Testis (tissue), 3 donors: ENCODE data around the gene POLD2. TPM values are rescaled to one million over a fixed set of nuclear protein-coding genes. Genes with fewer than 3 reads are reported as not detected.

Experiments
- DNase-seq: peaks from one replicate; pipeline ENCODE4 v3.0.0-alpha.2; 2019
- H3K27ac ChIP-seq, 2 donors: fragments of 200-600 bp; sonication (generic); one replicate each; pipeline ENCODE4 v1.5.1; 2019
- H3K27me3 ChIP-seq: fragments of 200-600 bp; sonication (generic); one replicate; pipeline ENCODE4 v1.5.1; 2019
- H3K36me3 ChIP-seq: fragments of 200-600 bp; sonication (generic); one replicate; pipeline ENCODE4 v1.5.1; 2017; ENCODE audit warnings: low read depth; ENCODE audit errors: missing control alignments
- H3K4me1 ChIP-seq: fragments of 200-600 bp; sonication (generic); one replicate; pipeline ENCODE4 v1.5.1; 2019
- H3K4me3 ChIP-seq, 2 donors: fragments of 200-600 bp; sonication (generic); one replicate each; pipeline ENCODE4 v1.5.1; 2017 to 2019
- H3K9me3 ChIP-seq: fragments of 200-600 bp; sonication (generic); one replicate; pipeline ENCODE4 v1.5.1; 2017
- POLR2A ChIP-seq: fragments of 450-650 bp; IDR thresholded peaks from one replicate; pipeline ENCODE4 v1.6.1; 2017; ENCODE audit warnings: antibody characterized with exemption, mild to moderate bottlenecking, moderate library complexity
- WGBS, 2 donors: methylation state at CpG; one replicate each; pipeline ENCODE4 v1.1.5; 2018; 5-methylcytosine and 5-hydroxymethylcytosine counted together
- intact Hi-C: fragments of 100-400 bp; cut with DNase I; formaldehyde crosslinking; loops from one replicate; pipeline ENCODE4 v1.15.1; 2023; ENCODE audit warnings: low total_unique reads
- polyA plus RNA-seq: library from polyadenylated mRNA; stranded (reverse); fragments of 350-450 nt; fragmentation: Illumina TruSeq; extraction: RNeasy Lipid Tissue Mini Kit (QIAGEN cat#74804); gene quantifications from one replicate; pipeline ENCODE4 v1.2.3, GENCODE V29; 2014; ENCODE audit warnings: low read depth, low replicate concordance; ENCODE audit not compliant: insufficient read depth
- total RNA-seq, 2 donors: library from RNA; depleted of rRNA; stranded (reverse); fragments of >200 nt; gene quantifications; one replicate each; pipeline ENCODE4 v1.2.3, GENCODE V29; 2016
- TF ChIP-seq, protein P1 (sequence below), 3 experiments: fragments of 450-650 bp in 2 of 3; fragments of 200-600 bp in 1 of 3; sonication (generic) in 1 of 3; IDR thresholded peaks; one replicate each; pipeline ENCODE4 v1.5.1; 2016 to 2019; ENCODE audit warnings: antibody characterized with exemption in 3 of 3, mild to moderate bottlenecking in 2 of 3, moderate library complexity in 1 of 3

The POLD2 gene
- total and polyA plus RNA-seq, 3 donors from 2014 or later: 59.4 to 117 (median 61.9) TPM

DNA sequence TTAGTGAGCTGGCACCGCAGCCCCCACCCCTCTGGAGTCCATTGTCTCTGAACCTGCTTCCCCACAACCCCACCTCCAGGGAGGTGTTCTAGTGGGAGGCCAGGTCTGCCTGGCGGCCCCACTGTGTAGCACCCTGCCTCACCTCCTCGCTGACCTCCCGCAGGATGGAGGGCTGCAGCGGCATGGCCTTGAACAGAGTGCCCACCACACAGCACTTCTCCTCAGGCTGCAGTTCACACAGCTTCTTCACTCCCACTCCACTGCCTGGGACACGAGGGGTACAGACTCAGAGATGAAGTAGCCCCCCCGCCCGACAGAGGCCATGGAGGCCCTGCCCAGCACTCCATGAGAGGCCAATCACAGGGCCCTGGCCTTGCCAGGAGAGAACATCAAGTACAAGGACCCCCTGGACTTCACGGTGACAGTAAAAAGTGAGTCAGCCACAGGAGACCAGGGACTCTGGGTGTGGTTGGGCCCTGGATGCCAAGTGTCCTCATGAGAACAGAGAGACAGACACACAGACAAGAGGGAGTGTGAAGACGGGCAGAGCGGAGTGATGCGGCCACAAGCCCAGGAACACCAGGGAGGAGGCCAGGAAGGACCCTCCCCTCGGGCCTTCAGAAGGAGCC, 5.4 kb downstream of the POLD2 start:
- intact Hi-C loops: no loop called here
- no peak for DNase-seq
- no peaks in the 10 kb centered on the region for H3K9me3 ChIP-seq
- no peaks in the 10 kb centered on the region for H3K27me3 ChIP-seq
- H3K4me1 ChIP-seq: peaks cover 8% of the 10 kb centered on the region
- no peaks in the 10 kb centered on the region for H3K36me3 ChIP-seq
- H3K27ac ChIP-seq: no peak overlapping the region
- 81 to 89% methylated on average over 7 to 13 of the region's 13 CpGs for WGBS, 2 donors
- TF ChIP-seq, protein P1, sequence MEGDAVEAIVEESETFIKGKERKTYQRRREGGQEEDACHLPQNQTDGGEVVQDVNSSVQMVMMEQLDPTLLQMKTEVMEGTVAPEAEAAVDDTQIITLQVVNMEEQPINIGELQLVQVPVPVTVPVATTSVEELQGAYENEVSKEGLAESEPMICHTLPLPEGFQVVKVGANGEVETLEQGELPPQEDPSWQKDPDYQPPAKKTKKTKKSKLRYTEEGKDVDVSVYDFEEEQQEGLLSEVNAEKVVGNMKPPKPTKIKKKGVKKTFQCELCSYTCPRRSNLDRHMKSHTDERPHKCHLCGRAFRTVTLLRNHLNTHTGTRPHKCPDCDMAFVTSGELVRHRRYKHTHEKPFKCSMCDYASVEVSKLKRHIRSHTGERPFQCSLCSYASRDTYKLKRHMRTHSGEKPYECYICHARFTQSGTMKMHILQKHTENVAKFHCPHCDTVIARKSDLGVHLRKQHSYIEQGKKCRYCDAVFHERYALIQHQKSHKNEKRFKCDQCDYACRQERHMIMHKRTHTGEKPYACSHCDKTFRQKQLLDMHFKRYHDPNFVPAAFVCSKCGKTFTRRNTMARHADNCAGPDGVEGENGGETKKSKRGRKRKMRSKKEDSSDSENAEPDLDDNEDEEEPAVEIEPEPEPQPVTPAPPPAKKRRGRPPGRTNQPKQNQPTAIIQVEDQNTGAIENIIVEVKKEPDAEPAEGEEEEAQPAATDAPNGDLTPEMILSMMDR (IDR thresholded peaks at IDR 0.05): no peak
- H3K4me3 ChIP-seq: no peak overlapping the region

DNA sequence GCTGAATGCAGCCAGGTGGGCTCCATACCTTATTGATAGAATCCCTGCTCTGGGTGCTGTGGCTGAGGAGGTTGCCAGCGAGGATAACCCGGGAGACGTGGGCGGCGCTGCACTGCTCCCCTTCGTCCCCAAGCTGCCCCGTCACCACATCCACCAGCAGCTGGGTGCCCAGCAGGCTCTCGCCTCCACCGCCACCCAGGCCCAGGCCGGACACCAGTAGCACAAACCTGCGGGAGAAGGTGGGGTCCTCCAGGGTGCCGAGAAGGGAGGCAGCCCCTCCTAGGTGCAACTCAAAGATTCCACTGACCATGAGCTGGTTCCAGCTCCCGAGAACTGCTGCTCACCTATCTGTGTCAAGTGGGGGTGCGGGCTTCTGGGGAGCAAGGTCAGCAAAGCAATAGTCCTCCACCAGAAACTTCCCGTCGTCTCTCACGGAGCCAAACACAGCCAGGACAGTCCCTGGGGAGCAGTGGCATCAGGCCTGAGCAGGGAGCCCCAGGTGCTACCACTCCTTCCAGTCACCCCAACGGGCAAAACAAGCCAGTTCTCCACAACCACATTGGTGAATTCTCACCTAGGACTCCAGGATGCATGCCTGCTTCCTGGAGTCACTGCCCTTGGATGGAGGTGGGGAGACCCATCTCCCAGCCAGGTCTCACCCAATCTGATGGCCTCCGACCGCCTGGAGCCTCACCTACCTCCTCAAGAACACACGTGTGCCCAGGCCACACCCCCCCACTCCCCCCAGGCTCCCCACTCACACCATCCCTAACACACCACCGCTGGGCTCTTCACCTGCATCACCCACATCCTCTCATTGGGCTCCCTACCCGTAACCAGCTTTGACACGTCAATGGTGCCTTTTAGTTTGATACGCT, 6.3 kb downstream of the POLD2 start:
- intact Hi-C loops: no loop called here
- Histone ChIP-seq H3K27me3 (no peaks in the 10 kb centered on the region), H3K9me3 (no peaks in the 10 kb centered on the region), H3K36me3 (no peaks in the 10 kb centered on the region), H3K4me1 (no peaks in the 10 kb centered on the region), H3K27ac (no peak overlapping the region), H3K4me3 (no peak overlapping the region)
- WGBS, 2 donors: 82 to 90% methylated on average over 11 to 24 of the region's 25 CpGs
- TF ChIP-seq, protein P1 (IDR thresholded peaks at IDR 0.05): no peak
- no peak for TF ChIP-seq POLR2A
- DNase-seq: no peak

- intact Hi-C loops: no loop called here
- no peak for TF ChIP-seq POLR2A
- TF ChIP-seq, protein P1 (IDR thresholded peaks at IDR 0.05): no peak
- DNase-seq: no peak
- no peak overlapping the region for H3K27ac ChIP-seq
- H3K9me3 ChIP-seq: no peaks in the 10 kb centered on the region
- H3K36me3 ChIP-seq: no peaks in the 10 kb centered on the region
- 80 to 91% methylated on average over 3 to 17 of the region's 17 CpGs for whole genome bisulfite sequencing, 2 donors
- no peaks in the 10 kb centered on the region for H3K4me1 ChIP-seq
- H3K4me3 ChIP-seq: no peak overlapping the region
- no peaks in the 10 kb centered on the region for H3K27me3 ChIP-seq
Measured at GRCh38 chr7:44116087-44116788, 7.1 kb downstream of the POLD2 start.

DNA sequence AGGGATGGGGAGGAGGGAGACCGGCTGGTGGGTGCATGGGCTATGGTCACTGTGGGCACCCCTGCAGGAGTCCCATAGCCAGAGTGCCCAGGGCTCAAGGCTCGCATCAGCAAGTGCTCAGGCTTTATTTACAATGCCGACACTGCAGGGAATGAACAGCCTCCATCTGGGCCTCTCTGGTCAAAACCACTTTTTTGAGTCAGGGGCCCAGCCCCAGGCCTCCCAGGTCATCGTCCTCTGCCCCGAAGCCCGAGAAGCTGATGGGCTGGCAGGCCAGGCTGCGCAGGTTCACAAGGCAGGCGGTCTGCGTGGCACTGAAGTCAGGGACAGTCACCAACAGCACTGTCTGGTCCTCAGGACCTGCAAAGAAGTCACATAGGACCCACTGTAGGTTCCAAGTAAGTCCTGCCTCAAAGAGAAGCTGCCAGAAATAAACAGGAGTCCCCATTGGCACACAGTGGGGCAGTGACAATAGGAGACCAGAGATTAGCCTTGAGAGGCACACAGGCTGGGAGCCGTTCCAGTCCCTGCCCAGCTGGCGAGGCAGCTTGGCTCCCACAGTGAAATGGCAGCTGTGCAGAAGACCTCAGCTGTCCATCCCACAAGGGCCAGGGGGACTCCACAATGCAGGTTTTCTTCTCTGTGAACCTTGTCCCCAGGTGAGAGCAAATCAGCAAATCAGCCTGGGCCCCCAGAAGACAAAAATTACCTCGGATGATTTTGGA, 8.6 kb downstream of the POLD2 start:
- no peak overlapping the region for H3K4me3 ChIP-seq
- WGBS, 2 donors: 67 to 79% methylated on average over 4 to 12 of the region's 12 CpGs
- intact Hi-C loops: no loop called here
- H3K4me1 ChIP-seq: no peaks in the 10 kb centered on the region
- no peaks in the 10 kb centered on the region for H3K9me3 ChIP-seq
- TF ChIP-seq, protein P1 (IDR thresholded peaks at IDR 0.05): no peak
- TF ChIP-seq POLR2A: no peak
- peak; percentile 26 for DNase-seq
- H3K27ac ChIP-seq: no peak overlapping the region
- no peaks in the 10 kb centered on the region for H3K27me3 ChIP-seq
- no peaks in the 10 kb centered on the region for H3K36me3 ChIP-seq
